Neural crest cell (in vitro differentiated cells): ENCODE results near the gene CDH24. TPM values are rescaled to one million over a fixed set of nuclear protein-coding genes. Genes with fewer than 3 reads are reported as not detected.

Experiments used
- DNase-seq: peaks from one replicate; pipeline ENCODE4 v3.0.0; 2021; ENCODE audit warnings: low read depth, mixed read lengths, low spot score
- H3K27ac Mint-ChIP-seq: one replicate; pipeline ENCODE4 v1.8.0; 2021; ENCODE audit warnings: mild to moderate bottlenecking, mixed read lengths; ENCODE audit not compliant: unreplicated experiment
- H3K27me3 Mint-ChIP-seq: 2 replicates; pipeline ENCODE4 v1.8.0; 2021; ENCODE audit warnings: low read depth, mild to moderate bottlenecking, mixed read lengths
- H3K36me3 Mint-ChIP-seq: 2 replicates; pipeline ENCODE4 v1.8.0; 2021; ENCODE audit warnings: low read depth, mild to moderate bottlenecking, mixed read lengths
- H3K4me1 Mint-ChIP-seq: 2 replicates; pipeline ENCODE4 v1.8.0; 2021; ENCODE audit warnings: mixed read lengths
- H3K4me3 Mint-ChIP-seq: one replicate; pipeline ENCODE4 v1.8.0; 2021; ENCODE audit warnings: mild to moderate bottlenecking, mixed read lengths
- H3K9me3 Mint-ChIP-seq: 2 replicates; pipeline ENCODE4 v1.8.0; 2021; ENCODE audit warnings: mixed read lengths
- total RNA-seq: library from RNA; stranded (reverse); gene quantifications from 2 replicates; pipeline ENCODE4 v1.2.1, GENCODE V29; 2021
- TF ChIP-seq, protein P1 (sequence below): fragments of 200-600 bp; sonication (generic); conservative IDR thresholded peaks from 2 replicates; pipeline ENCODE4 v1.5.0; 2021; ENCODE audit warnings: antibody characterized with exemption, mild to moderate bottlenecking

Gene CDH24
- total RNA-seq, 1 donor from 2014 or later: 37.2 TPM

DNA sequence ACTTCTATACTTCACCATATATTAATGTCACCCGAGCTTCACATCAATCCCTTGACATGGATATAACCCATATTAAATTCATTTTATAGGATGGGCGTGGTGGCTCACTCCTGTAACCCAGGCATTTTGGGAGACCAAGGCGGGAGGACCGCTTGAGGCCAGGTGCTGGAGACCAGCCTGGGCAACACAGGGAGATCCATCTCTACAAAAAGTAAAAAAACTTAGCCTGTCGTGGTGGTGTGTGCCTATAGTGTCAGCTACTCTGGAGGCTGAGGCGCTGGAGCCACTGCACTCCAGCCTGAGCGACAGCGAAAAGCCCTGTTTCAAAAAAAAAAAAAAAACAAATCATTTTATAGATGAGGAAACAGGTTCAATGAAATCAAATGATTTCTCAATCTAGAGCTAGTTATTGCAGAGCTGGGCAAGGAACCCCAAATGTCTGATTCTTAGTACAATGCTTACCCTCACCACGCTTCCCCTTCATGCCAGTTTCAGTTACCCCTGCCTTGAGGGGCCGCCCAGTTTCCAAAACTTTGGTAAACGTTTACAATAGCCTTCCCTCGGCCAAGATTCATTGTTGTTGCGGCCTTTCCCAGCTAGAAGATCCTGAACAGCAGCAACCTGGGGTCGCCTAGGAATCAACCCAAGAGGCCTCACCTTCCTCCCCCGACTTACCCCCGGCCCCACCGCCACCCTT, 23.4 kb downstream of the CDH24 start:
- peaks cover 15% of the 10 kb centered on the region for H3K36me3 Mint-ChIP-seq
- TF ChIP-seq, protein P1, sequence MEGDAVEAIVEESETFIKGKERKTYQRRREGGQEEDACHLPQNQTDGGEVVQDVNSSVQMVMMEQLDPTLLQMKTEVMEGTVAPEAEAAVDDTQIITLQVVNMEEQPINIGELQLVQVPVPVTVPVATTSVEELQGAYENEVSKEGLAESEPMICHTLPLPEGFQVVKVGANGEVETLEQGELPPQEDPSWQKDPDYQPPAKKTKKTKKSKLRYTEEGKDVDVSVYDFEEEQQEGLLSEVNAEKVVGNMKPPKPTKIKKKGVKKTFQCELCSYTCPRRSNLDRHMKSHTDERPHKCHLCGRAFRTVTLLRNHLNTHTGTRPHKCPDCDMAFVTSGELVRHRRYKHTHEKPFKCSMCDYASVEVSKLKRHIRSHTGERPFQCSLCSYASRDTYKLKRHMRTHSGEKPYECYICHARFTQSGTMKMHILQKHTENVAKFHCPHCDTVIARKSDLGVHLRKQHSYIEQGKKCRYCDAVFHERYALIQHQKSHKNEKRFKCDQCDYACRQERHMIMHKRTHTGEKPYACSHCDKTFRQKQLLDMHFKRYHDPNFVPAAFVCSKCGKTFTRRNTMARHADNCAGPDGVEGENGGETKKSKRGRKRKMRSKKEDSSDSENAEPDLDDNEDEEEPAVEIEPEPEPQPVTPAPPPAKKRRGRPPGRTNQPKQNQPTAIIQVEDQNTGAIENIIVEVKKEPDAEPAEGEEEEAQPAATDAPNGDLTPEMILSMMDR: no peak
- H3K27ac Mint-ChIP-seq: peak overlapping the region; percentile 76
- no peak for DNase-seq
- H3K4me1 Mint-ChIP-seq: peaks cover 29% of the 10 kb centered on the region
- no peaks in the 10 kb centered on the region for H3K9me3 Mint-ChIP-seq
- peak overlapping the region; percentile 84 for H3K4me3 Mint-ChIP-seq
- H3K27me3 Mint-ChIP-seq: no peaks in the 10 kb centered on the region

DNA sequence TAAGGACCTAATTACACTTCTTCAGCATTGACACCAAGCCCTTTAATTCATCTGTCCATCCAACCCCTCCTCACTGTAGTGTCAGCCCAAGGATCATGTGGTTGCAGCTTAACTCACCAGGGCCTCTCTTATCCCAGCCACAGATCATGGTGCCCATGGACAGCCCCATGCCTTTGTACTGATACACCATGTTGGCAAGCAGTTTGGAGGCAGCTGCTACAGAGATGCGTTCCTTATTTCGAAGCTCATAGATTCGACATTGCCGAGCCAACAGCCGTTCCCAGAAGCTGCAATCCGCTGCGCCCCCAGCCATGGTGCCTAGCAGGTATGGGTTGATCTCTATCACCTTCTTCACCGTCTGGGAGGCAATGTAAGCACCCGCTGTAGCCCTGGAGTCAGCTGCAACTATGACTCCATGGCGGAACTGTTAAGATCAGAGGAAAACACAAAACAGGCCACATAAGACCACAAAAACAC, 24.0 kb downstream of the CDH24 start:
- no peak overlapping the region for H3K27ac Mint-ChIP-seq
- no peaks in the 10 kb centered on the region for H3K27me3 Mint-ChIP-seq
- peaks cover 29% of the 10 kb centered on the region for H3K4me1 Mint-ChIP-seq
- no peaks in the 10 kb centered on the region for H3K9me3 Mint-ChIP-seq
- no peak for DNase-seq
- H3K4me3 Mint-ChIP-seq: peak overlapping the region; percentile 84
- TF ChIP-seq, protein P1: no peak
- H3K36me3 Mint-ChIP-seq: peaks cover 15% of the 10 kb centered on the region

DNA sequence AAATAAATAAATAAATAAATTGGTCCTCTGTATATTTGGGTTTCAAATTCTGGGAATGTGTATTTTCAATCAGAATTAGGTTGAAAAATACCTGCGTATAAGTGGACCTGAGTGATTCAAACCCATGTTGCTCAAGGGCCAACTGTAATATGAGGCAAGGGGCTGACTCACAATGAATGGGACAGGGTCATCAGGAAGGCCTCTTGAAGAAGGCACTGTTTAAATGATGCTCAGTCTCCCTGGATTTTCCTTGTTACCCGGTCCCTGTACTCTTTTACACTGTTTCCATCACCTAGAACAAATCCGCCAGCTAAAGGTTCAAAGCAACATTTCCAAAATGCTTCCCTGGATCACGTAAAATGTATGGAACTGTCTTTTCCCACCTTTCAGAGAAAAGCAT, 26.4 kb downstream of the CDH24 start:
- H3K27me3 Mint-ChIP-seq: no peaks in the 10 kb centered on the region
- TF ChIP-seq, protein P1: no peak
- no peak overlapping the region for H3K27ac Mint-ChIP-seq
- no peak for DNase-seq
- peaks cover 19% of the 10 kb centered on the region for H3K36me3 Mint-ChIP-seq
- H3K9me3 Mint-ChIP-seq: no peaks in the 10 kb centered on the region
- H3K4me3 Mint-ChIP-seq: peak overlapping the region; percentile 54
- peaks cover 37% of the 10 kb centered on the region for H3K4me1 Mint-ChIP-seq

DNA sequence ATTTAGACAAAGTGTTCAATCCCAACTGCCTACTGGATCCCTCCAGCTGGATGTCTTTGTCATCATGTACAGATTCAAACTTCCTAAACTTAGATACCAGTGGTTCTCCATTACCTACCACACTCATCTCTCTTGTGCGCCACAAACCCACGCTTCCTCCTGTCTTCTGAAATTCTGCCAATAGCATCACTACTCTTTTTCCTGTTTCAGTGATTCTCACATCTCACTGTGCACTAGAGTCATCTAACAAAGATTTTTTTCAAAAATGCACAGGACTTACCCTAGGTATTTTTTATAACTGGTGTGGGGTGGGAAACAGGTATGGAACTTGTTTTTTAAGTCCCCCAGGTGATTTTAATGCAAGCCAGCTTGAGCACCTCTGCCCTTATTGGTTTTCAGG, 28.5 kb downstream of the CDH24 start:
- no peak for DNase-seq
- Mint-ChIP-seq H3K4me3 (no peak overlapping the region), H3K27ac (no peak overlapping the region), H3K9me3 (no peaks in the 10 kb centered on the region), H3K27me3 (no peaks in the 10 kb centered on the region), H3K4me1 (peaks cover 42% of the 10 kb centered on the region), H3K36me3 (peaks cover 23% of the 10 kb centered on the region)
- TF ChIP-seq, protein P1: no peak

DNA sequence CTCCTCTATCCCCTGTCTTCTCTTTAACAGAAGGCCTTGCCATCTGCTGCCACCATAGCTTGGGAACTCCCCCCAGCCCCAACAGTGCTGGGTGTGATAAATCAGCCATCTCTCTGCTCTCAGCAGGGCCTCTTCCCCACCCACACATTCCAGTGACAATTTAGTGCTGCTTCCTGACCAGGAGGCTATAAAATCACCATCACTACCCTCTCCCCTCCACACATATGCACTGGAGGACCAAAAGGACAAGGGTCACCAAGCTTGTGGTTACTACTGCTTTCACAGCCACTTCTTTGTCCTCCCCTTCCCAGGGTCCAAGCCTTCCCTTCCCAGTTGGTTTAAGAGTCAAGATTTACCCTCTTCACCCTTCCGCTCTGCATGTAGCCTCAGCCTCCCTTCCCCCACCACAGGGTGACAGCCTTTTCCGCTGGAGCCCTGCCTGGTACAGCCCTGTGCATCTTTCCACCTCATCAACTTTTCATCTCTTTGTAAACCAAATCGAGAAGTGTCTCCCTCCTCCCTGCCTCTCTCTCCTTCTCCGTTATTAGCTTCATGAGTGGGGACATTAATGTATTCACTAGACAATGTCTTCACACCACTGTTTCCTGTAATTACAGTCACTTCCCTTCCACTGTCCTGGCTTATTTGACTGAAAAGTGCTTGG, 32.0 kb downstream of the CDH24 start:
- H3K27me3 Mint-ChIP-seq: no peaks in the 10 kb centered on the region
- TF ChIP-seq, protein P1: no peak
- no peak for DNase-seq
- H3K4me3 Mint-ChIP-seq: peak overlapping the region; percentile 9
- peaks cover 12% of the 10 kb centered on the region for H3K36me3 Mint-ChIP-seq
- H3K27ac Mint-ChIP-seq: peak overlapping the region; percentile 22
- H3K9me3 Mint-ChIP-seq: no peaks in the 10 kb centered on the region
- peaks cover 52% of the 10 kb centered on the region for H3K4me1 Mint-ChIP-seq
